ENCODE results near the gene INPP5F.
"Not testable (repeated sequence)": the region's sequence is repeated elsewhere in the genome, so short reads cannot be mapped to it uniquely, and the experiment has no call there.

INPP5F gene

DNA sequence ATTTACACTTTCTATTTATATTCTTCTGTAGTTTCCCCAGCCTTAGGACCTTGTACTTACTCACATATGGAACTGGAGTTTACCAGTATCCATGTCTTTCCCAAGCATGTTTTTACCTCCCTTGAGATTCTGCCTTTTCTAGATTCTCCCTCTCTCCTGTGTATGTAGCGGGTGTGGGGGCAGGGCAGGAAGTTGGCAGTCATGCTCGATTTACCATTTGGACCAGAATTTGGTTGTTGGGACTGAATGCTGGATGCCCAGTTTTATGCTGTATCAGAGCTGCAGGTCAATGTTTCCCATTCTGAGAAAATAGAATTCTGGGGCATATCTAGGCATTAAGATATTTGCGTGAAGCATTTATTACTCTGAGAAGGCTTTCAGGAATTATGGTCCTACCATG is 14.2 kb downstream of the INPP5F start:
- in situ Hi-C loops (cut with MboI; ENCODE audit: low sequenced_read_pairs): no loop called here

- in situ Hi-C loops (cut with MboI; ENCODE audit: low sequenced_read_pairs): no loop called here
Observed at GRCh38 chr10:119742947-119743648, 17.2 kb downstream of the INPP5F start.

DNA sequence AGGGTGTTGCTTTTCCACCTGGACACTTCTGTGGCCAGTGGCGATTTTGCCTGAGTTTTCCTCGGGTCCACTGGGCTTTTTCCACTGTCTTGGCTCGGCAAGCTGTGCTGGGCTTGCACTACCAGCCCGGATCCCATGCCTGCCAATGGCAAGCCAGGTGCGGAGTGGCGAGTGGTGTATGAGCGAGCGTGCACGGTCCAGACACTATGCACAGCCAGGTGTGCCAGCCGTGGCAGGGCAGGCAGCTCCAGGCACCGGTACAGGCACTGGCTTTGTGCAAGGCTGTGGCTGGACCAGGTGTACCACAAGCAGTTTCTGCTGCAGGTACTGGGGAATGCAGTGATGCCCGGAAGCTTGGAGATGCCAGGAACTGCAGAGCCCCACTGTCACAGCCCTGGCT is 22.1 kb downstream of the INPP5F start:
- in situ Hi-C loops (cut with MboI; ENCODE audit: low sequenced_read_pairs): no loop called here

DNA sequence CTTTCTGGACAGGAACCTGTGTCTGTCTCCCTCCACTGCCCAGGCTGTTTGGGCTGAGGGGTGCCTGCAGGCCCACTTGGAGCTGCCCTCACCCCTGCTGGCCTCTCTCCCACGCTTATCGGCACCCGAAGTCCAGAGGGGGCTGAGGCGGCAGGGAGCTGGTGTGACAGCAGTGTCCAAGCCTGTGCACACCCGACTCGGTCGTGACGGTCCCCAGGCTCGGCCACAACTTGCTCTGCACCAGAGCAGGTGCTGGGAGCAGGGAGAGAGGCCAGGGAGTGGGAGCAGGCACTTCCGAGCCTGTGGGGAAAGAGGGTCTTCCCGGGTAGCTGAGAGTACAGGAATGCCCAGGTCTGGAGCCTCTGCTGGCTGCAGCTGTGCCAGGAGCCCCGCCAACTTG is 23.0 kb downstream of the INPP5F start:
- in situ Hi-C loops (cut with MboI; ENCODE audit: low sequenced_read_pairs): no loop called here

DNA sequence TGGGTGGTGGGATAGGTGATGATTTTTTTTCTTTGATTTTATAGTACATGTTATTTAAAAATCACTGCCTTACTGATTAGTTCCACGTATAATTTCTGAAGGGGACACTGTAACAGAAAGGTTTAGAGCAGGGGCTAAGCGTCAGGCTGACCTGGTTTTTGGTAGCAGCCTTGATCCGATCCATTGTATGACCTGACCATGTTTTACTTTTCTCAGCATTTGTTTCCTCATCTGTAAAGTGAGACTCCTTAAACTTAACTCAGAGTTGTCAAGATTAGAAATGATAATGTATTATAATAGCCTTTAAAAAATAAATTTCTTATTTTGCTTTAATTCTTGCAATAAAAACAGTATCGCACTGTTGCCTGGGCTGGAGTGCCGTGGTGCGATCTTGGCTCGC is 23.6 kb downstream of the INPP5F start:
- in situ Hi-C loops (cut with MboI; ENCODE audit: low sequenced_read_pairs): no loop called here

- in situ Hi-C loops (cut with MboI; ENCODE audit: low sequenced_read_pairs): no loop called here
Observed at GRCh38 chr10:119750391-119751230, 24.8 kb downstream of the INPP5F start.

DNA sequence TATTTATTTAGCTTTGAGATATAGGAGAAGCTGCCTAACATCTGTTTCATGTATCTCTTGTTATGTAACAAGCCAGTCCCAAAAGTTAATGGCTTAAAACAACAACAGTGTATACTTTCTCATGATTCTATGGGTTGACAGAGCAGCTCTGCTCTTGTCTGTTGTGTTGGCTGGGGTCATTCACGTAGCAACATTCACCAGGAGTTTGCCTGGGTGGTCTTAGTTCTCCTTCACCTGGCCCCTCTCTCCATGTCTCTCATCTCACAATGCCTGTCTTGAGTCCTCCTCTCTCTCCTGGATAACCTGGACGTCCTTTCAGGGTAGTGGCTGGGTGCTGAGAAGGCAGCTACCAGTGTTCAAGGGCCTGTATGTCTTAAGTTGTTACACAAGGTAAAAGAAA is 27.5 kb downstream of the INPP5F start:
- in situ Hi-C loops (cut with MboI; ENCODE audit: low sequenced_read_pairs): no loop called here

- in situ Hi-C loops (cut with MboI; ENCODE audit: low sequenced_read_pairs): no loop called here
Observed at GRCh38 chr10:119754085-119754484, 28.2 kb downstream of the INPP5F start.

GRCh38 chr10:119754936-119755335 is 29.1 kb downstream of the INPP5F start:
- in situ Hi-C loops (cut with MboI; ENCODE audit: low sequenced_read_pairs): no loop called here

GRCh38 chr10:119755446-119755845 is 29.6 kb downstream of the INPP5F start:
- in situ Hi-C loops (cut with MboI; ENCODE audit: low sequenced_read_pairs): no loop called here

- in situ Hi-C loops (cut with MboI; ENCODE audit: low sequenced_read_pairs): no loop called here
Observed at GRCh38 chr10:119758448-119759195, 32.8 kb downstream of the INPP5F start.

GRCh38 chr10:119759832-119760231 is 34.0 kb downstream of the INPP5F start:
- in situ Hi-C loops (cut with MboI; ENCODE audit: low sequenced_read_pairs): no loop called here

DNA sequence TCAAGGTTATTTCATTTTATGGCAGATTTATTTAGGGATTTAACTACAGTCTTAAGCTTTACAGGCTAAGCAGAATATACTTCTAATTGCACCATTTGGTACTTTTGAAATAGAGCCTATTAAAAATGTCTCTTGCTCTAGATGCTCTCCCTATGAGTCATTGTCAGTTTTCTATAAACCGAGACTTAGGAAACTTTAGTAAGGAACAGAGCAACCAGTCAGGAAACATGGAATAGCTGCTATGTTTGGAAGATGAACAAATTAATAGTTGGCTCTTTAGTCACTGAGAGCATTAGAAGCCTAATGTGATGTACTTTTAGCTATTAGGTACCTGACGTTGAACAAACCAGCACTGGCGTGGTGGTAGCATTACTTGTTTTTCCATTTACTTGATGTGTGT is 35.3 kb downstream of the INPP5F start:
- in situ Hi-C loops (cut with MboI; ENCODE audit: low sequenced_read_pairs): no loop called here

- in situ Hi-C loops (cut with MboI; ENCODE audit: low sequenced_read_pairs): no loop called here
Observed at GRCh38 chr10:119762035-119762434, 36.2 kb downstream of the INPP5F start.

GRCh38 chr10:119762805-119763798 is 37.3 kb downstream of the INPP5F start:
- in situ Hi-C loops (cut with MboI; ENCODE audit: low sequenced_read_pairs): no loop called here

DNA sequence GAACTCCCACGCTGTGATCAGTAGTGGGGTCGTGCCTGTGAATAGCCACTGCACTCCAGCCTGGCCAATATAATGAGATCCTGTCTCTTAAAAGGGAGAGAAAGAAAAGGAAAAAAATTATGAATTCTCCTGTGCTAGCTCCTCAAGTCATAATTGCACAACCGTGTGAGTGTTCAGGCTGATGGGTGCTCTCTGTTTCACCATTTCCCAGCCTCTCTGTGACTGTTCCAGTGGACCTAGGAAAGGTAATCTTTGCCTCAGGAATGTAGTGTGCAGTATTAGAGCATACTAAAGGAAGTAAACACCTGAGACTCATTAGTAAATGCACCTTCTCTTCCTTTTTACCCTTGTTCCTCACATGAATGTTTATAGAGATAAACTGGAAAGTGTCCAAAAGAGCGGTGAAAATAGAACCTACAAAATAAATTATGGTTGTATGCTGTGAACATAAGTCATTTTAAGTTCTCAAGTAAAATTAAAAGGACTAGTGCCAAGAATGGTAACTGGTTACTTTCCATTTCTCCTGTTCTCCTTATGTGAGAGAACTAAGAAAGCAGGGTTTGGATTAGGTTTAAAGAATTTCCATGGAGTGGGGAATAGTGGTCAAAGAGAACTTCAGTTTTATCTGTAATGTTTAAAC is 42.7 kb downstream of the INPP5F start:
- in situ Hi-C loops (cut with MboI; ENCODE audit: low sequenced_read_pairs): no loop called here

DNA sequence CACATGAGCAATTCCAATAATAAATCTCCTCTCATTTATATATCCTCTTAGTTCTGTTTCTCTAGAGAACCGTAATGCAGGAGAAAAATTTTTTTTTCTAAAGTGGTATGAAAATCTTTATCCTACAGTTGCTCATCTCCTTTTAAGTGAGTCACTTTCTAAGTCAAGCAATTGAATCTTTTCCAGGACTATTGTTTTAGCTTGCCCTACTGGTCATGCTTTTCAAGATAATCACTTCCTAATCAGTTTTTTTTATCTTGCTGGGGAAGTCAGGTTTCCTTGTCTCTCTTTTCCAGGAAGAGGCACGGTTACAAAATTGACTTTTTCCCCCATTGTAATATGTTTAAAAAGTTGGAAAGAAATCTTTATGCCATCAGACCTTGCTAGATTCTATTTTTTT is 44.0 kb downstream of the INPP5F start:
- in situ Hi-C loops (cut with MboI; ENCODE audit: low sequenced_read_pairs): no loop called here

GRCh38 chr10:119770928-119771327 is 45.1 kb downstream of the INPP5F start:
- in situ Hi-C loops (cut with MboI; ENCODE audit: low sequenced_read_pairs): no loop called here

DNA sequence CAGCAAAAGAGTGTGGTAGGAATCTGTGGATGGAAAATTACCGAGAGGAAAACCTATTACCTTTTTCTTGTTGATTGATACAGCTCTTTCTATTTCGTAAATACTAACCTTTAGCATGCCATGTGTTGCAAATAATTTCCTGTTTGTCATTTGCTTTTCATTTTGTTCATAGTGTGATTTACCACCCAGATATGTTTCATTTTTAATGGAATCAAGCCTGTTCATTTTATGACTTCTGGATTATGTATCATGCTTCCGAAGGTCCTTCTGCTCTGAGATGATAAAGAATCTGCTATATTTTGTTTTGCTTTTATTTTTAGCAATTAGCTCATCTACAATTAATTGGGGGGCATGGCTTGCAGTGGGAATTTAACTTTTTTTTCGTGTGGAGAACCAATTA is 46.5 kb downstream of the INPP5F start:
- in situ Hi-C loops (cut with MboI; ENCODE audit: low sequenced_read_pairs): no loop called here

- in situ Hi-C loops (cut with MboI; ENCODE audit: low sequenced_read_pairs): not testable (repeated sequence)
Observed at GRCh38 chr10:119773041-119773440, 47.2 kb downstream of the INPP5F start.

Measured in HL-60/S4 treated with retinoic acid at 250 ng/mL for 4 days and 3 days (cell line).